HepG2 (cell line): Measurements from ENCODE around the gene AKAP6. TPM values are rescaled to one million over a fixed set of nuclear protein-coding genes. Genes with fewer than 3 reads are reported as not detected.

ENCODE experiments used
- ATAC-seq: fragments of 200-7000 bp; cut with Tn5 transposase; 3 replicates; pipeline ENCODE4 v1.9.1; 2020; ENCODE audit warnings: mild to moderate bottlenecking, moderate library complexity
- BruUV-seq: library from RNA; stranded (reverse); fragments of 400-500 nt; replicated peaks from 2 replicates; lab custom pipeline; 2021; lab: Mats Ljungman, UMichigan
- CTCF ChIA-PET: fragments of 300-600 bp; formaldehyde crosslinking; extraction: SDS; loops from one replicate; lab custom pipeline; 2021; ENCODE audit warnings: low total read pairs, inconsistent platforms, low intra/inter-chr PET ratio; lab: Yijun Ruan, JAX
- POLR2A ChIA-PET: fragments of 350-600 bp; sonication (Branson Sonifier 250); formaldehyde crosslinking; loops from one replicate; lab custom pipeline; 2020; ENCODE audit warnings: antibody characterized with exemption, inconsistent platforms; lab: Yijun Ruan, JAX
- DNase-seq: peaks from one replicate; pipeline ENCODE4 v3.0.0-alpha.2; 2015; ENCODE audit warnings: low spot score
- FAIRE-seq: peaks from 3 replicates; lab custom pipeline; 2011; peaks lifted over from hg19 to GRCh38; lab: Jason Lieb, UNC
- H2AFZ ChIP-seq: one replicate; pipeline ENCODE4 v1.6.1; 2011; ENCODE audit warnings: low read length, inconsistent platforms
- H3K27ac ChIP-seq: fragments of 300-600 bp; 3 replicates; pipeline ENCODE4 v1.8.0; 2011; ENCODE audit warnings: mixed run types, mild to moderate bottlenecking, mixed read lengths, low read length, inconsistent platforms; ENCODE audit not compliant: insufficient read depth; ENCODE audit errors: extremely low read length
- H3K27me3 ChIP-seq, 2 experiments: fragments of 200-600 bp in 1 of 2; 2 replicates in 1 of 2; 3 replicates in 1 of 2; pipeline versions ENCODE4 v1.6.0 to v1.8.0; 2011; ENCODE audit warnings: low read length in 2 of 2, mild to moderate bottlenecking in 2 of 2, moderate library complexity in 2 of 2, inconsistent platforms in 1 of 2; ENCODE audit not compliant: insufficient read depth in 2 of 2, control insufficient read depth in 1 of 2
- H3K36me3 ChIP-seq, 2 experiments: fragments of 200-600 bp in 1 of 2; replicated peaks in 1 of 2; 2 replicates in 1 of 2; 3 replicates in 1 of 2; pipeline versions ENCODE4 v1.5.1 to v1.8.0; 2011; ENCODE audit warnings: low read length in 2 of 2, inconsistent platforms in 1 of 2; ENCODE audit not compliant: insufficient read depth in 2 of 2, control insufficient read depth in 1 of 2
- H3K4me1 ChIP-seq: 2 replicates; pipeline ENCODE4 v1.5.1; 2012; ENCODE audit warnings: low read length, inconsistent platforms; ENCODE audit not compliant: insufficient read depth
- H3K4me2 ChIP-seq: 2 replicates; pipeline ENCODE4 v1.6.0; 2011; ENCODE audit warnings: low read depth, low read length, inconsistent platforms
- H3K4me3 ChIP-seq, 3 experiments: fragments of 200-600 bp in 1 of 3; sonication (generic), shearing (Covaris generic) in 1 of 3; replicated peaks in 1 of 3; 2 replicates each; pipeline ENCODE4 v1.5.1; 2011 to 2016; ENCODE audit warnings: low read length in 3 of 3, inconsistent platforms in 2 of 3, low read depth in 2 of 3, mild to moderate bottlenecking in 2 of 3, control low read depth in 1 of 3, mixed read lengths in 1 of 3; ENCODE audit not compliant: insufficient read depth in 1 of 3
- H3K79me2 ChIP-seq: one replicate; pipeline ENCODE4 v1.6.1; 2011; ENCODE audit warnings: low read length, inconsistent platforms; ENCODE audit not compliant: insufficient read depth
- H3K9ac ChIP-seq: 2 replicates; pipeline ENCODE4 v1.6.0; 2011; ENCODE audit warnings: mild to moderate bottlenecking, low read depth, low read length, inconsistent platforms; ENCODE audit not compliant: insufficient read depth
- H3K9me3 ChIP-seq: 2 replicates; pipeline ENCODE4 v1.5.1; 2012; ENCODE audit warnings: mild to moderate bottlenecking, low read length
- H4K20me1 ChIP-seq: 2 replicates; pipeline ENCODE4 v1.6.0; 2011; ENCODE audit warnings: inconsistent platforms, mild to moderate bottlenecking, low read length, moderate library complexity; ENCODE audit not compliant: insufficient read depth
- MIER2 ChIP-seq: IDR thresholded peaks from 2 replicates; pipeline ENCODE4 v1.6.1; 2016; ENCODE audit warnings: missing biosample characterization, missing genetic modification reagents
- SMC3 ChIP-seq: IDR thresholded peaks from 2 replicates; pipeline ENCODE4 v1.6.1; 2011; ENCODE audit warnings: low read length, improper control_type of control experiment
- STAG1 ChIP-seq: sonication (generic); formaldehyde crosslinking; IDR thresholded peaks from 2 replicates; pipeline ENCODE4 v1.4.0; 2020; ENCODE audit warnings: missing genetic modification reagents
- TEAD3 ChIP-seq: optimal IDR thresholded peaks from 2 replicates; pipeline ENCODE3; 2016; ENCODE audit warnings: borderline replicate concordance
- ZNF335 ChIP-seq: sonication (generic); formaldehyde crosslinking; IDR thresholded peaks from 2 replicates; pipeline ENCODE4 v1.4.0; 2020; ENCODE audit warnings: missing genetic modification reagents
- WGBS: methylation state at CpG from one replicate; pipeline ENCODE4 v1.1.6; 2017; ENCODE audit warnings: low lambda C conversion rate; 5-methylcytosine and 5-hydroxymethylcytosine counted together
- in situ Hi-C: cut with HindIII; loops from 2 replicates; pipeline ENCODE4 v1.10.0; 2017; ENCODE audit warnings: low pct_unique_long_range_greater_than_20kb; ENCODE audit not compliant: extremely low pct_ligation_motif_present
- intact Hi-C: fragments of 100-400 bp; cut with micrococcal nuclease; formaldehyde crosslinking; loops from one replicate; pipeline ENCODE4 v1.10.0; 2022; ENCODE audit not compliant: unreplicated experiment
- polyA plus RNA-seq, 8 experiments: library from polyadenylated mRNA; depleted of rRNA in 3 of 8; stranded (reverse) in 7 of 8; unstranded in 1 of 8; fragments of >200 nt; fragmentation: Illumina TruSeq in 4 of 8; extraction: Trizol in 4 of 8; gene quantifications; 2 replicates each; pipeline versions ENCODE4 v1.2.1 to v1.2.3, GENCODE V29; 2011 to 2016; ENCODE audit warnings: low read depth in 4 of 8, missing spikeins in 1 of 8, mixed read lengths in 1 of 8; ENCODE audit not compliant: insufficient read depth in 1 of 8
- total RNA-seq, 5 experiments: library from RNA; depleted of rRNA; stranded (reverse); fragments of >200 nt; fragmentation: Illumina TruSeq; extraction: Trizol; gene quantifications; 2 replicates each; pipeline ENCODE4 v1.2.3, GENCODE V29; 2016; ENCODE audit warnings: low read depth in 1 of 5
- TF ChIP-seq, protein P1 (sequence below): sonication (generic); formaldehyde crosslinking; IDR thresholded peaks from 2 replicates; pipeline ENCODE4 v1.5.0; 2020; ENCODE audit warnings: mild to moderate bottlenecking, missing genetic modification reagents, moderate library complexity

Gene AKAP6
- total and polyA plus RNA-seq, 2 of the 13 experiments (the other 11 are each of a cell fraction or from before 2014, with no cell fraction given), result 1.4 TPM

DNA sequence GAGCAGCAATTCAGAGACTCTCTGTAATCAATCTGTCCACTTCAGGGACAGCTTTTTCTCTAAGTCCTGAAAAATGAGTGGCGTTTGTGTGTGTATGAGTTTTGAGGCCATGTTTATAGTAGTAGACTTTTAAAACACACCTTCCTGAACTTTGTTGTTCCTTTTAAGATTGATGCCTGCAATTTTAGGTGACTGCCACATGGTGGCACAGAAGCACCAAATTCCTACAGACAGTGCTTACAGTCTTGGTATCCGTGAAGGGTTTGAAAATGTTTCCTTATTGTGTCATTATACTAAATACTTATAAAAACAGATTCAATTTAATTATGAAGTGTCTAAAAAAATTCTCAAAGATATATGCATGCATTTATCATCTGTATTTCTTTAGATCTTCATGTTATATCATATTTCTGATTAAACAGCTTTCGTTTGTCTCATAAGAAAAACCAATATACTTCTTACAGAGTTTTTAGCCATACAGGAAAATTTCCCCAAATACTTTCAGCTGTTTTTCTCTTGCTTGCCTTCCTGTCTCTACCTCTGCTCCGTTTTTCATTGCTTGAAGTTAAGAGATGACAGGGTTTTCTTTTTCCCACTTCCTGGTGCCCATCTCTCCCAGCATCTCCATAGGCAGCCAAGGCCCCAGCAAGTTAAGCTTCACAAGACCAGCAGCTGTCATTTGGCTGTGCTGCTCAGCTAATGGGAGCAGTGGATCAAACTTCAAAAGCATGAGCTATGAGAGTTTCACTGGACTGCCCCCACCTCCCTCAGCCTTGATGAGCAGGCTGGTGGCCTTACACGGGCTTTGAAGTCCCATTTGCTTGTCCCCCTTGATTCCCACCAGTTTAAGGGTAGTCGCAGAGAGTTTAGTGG lies 259.6 kb downstream of the AKAP6 start:
- no peaks in the 10 kb centered on the region for H4K20me1 ChIP-seq
- intact Hi-C loops (loop anchor here (1.0 kb wide), 2 partner anchors 844 to 1204 kb away; no protein-coding TSS in a partner anchor), in situ Hi-C loops (no loop called here)
- H2AFZ ChIP-seq, result no peak overlapping the region
- H3K36me3 ChIP-seq, result no peaks in the 10 kb centered on the region
- POLR2A ChIA-PET, result no interaction called here
- WGBS, result 3% methylated on average over 6 of the region's 6 CpGs
- no peaks in the 10 kb centered on the region for H3K9me3 ChIP-seq
- no peak overlapping the region for H3K27ac ChIP-seq
- no peak overlapping the region for H3K4me2 ChIP-seq
- DNase-seq (peak; percentile 43), FAIRE-seq (peak; percentile 60), ATAC-seq (peak; percentile 79)
- no peak overlapping the region for H3K9ac ChIP-seq
- BruUV-seq, result no TSS peak
- no peak overlapping the region for H3K4me3 ChIP-seq
- TF ChIP-seq SMC3 (peak; percentile 85), ZNF335 (no peak), TEAD3 (CRISPR knock-in tag) (peak; percentile 21), STAG1 (CRISPR knock-in tag) (peak; percentile 87), MIER2 (CRISPR knock-in tag) (no peak)
- TF ChIP-seq, protein P1, sequence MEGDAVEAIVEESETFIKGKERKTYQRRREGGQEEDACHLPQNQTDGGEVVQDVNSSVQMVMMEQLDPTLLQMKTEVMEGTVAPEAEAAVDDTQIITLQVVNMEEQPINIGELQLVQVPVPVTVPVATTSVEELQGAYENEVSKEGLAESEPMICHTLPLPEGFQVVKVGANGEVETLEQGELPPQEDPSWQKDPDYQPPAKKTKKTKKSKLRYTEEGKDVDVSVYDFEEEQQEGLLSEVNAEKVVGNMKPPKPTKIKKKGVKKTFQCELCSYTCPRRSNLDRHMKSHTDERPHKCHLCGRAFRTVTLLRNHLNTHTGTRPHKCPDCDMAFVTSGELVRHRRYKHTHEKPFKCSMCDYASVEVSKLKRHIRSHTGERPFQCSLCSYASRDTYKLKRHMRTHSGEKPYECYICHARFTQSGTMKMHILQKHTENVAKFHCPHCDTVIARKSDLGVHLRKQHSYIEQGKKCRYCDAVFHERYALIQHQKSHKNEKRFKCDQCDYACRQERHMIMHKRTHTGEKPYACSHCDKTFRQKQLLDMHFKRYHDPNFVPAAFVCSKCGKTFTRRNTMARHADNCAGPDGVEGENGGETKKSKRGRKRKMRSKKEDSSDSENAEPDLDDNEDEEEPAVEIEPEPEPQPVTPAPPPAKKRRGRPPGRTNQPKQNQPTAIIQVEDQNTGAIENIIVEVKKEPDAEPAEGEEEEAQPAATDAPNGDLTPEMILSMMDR, result peak; percentile 88
- CTCF ChIA-PET, result interaction anchor here (1.1 to 2.8 kb wide), 3 partner anchors 122 to 1736 kb away, joined by 3 to 37 read pairs (median 10); no protein-coding TSS in a partner anchor
- H3K4me1 ChIP-seq, result no peaks in the 10 kb centered on the region
- H3K79me2 ChIP-seq, result no peaks in the 10 kb centered on the region
- H3K27me3 ChIP-seq, result no peaks in the 10 kb centered on the region
